ENCODE measurements around the gene RBM14.
A peak's percentile ranks its signal among the peaks of the same experiment; 100 is the strongest.

Gene RBM14

GRCh38 chr11:66663741-66664296 is 47.4 kb downstream of the RBM14 start:
- TF ChIP-seq, protein P1, sequence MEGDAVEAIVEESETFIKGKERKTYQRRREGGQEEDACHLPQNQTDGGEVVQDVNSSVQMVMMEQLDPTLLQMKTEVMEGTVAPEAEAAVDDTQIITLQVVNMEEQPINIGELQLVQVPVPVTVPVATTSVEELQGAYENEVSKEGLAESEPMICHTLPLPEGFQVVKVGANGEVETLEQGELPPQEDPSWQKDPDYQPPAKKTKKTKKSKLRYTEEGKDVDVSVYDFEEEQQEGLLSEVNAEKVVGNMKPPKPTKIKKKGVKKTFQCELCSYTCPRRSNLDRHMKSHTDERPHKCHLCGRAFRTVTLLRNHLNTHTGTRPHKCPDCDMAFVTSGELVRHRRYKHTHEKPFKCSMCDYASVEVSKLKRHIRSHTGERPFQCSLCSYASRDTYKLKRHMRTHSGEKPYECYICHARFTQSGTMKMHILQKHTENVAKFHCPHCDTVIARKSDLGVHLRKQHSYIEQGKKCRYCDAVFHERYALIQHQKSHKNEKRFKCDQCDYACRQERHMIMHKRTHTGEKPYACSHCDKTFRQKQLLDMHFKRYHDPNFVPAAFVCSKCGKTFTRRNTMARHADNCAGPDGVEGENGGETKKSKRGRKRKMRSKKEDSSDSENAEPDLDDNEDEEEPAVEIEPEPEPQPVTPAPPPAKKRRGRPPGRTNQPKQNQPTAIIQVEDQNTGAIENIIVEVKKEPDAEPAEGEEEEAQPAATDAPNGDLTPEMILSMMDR (IDR thresholded peaks at IDR 0.05; ENCODE audit: low read depth, low read length, missing control alignments), result no peak
- H3K4me3 ChIP-seq (ENCODE audit: low read depth, low read length), result no peak overlapping the region
- no peak for DNase-seq (ENCODE audit: low read depth)

GRCh38 chr11:66665369-66665768 is 48.9 kb downstream of the RBM14 start:
- DNase-seq (ENCODE audit: low read depth), result no peak
- TF ChIP-seq, protein P1 (IDR thresholded peaks at IDR 0.05; ENCODE audit: low read depth, low read length, missing control alignments), result no peak
- no peak overlapping the region for H3K4me3 ChIP-seq (ENCODE audit: low read depth, low read length)

GRCh38 chr11:66670816-66671215 is 54.4 kb downstream of the RBM14 start:
- TF ChIP-seq, protein P1 (IDR thresholded peaks at IDR 0.05; ENCODE audit: low read depth, low read length, missing control alignments), result no peak
- no peak for DNase-seq (ENCODE audit: low read depth)
- no peak overlapping the region for H3K4me3 ChIP-seq (ENCODE audit: low read depth, low read length)

GRCh38 chr11:66674964-66675602 is 58.7 kb downstream of the RBM14 start:
- TF ChIP-seq, protein P1 (IDR thresholded peaks at IDR 0.05; ENCODE audit: low read depth, low read length, missing control alignments), result no peak
- DNase-seq (ENCODE audit: low read depth), result no peak
- H3K4me3 ChIP-seq (ENCODE audit: low read depth, low read length), result no peak overlapping the region

DNA sequence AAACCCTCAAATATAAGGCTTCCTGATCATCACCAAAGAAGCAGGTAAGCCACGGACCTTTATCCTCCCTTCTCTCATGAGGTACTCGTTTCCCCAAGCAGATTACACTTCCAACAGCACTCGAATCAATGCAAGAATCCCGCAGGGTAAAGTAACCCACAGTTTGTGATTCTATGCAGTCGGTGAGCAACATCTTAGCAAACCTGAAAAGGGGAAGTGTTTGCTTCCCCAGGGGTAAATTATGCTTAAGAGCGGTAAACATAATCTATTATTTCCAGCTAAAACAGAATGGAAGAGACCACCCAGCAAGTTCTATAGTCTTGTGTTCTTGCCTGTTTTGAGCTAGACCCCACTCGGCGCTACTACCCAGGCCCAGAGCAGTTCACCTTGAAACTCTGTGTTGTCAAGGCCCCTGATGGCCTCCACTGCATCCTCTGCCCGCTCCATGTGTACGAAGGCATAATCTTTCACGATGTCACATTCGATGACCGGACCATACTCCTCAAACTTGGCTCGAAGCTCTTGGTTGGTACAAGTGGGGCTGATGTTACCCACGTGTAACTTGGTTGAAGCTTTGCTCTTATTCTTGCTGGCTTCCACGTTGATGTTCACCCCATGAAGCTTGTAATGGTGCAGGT is 60.0 kb downstream of the RBM14 start:
- no peak for DNase-seq (ENCODE audit: low read depth)
- H3K4me3 ChIP-seq (ENCODE audit: low read depth, low read length), result peak overlapping the region; percentile 90; the same call in 1 of the 2 replicates
- TF ChIP-seq, protein P1 (IDR thresholded peaks at IDR 0.05; ENCODE audit: low read depth, low read length, missing control alignments), result no peak

All from GM12864 (cell line).